ENCODE measurements around the gene ABHD6.
"Not testable (repeated sequence)": the region's sequence is repeated elsewhere in the genome, so short reads cannot be mapped to it uniquely, and the experiment has no call there.

GRCh38 chr3:58290446-58290845 lies 52.9 kb downstream of the ABHD6 start:
- TF ChIP-seq, protein P1, sequence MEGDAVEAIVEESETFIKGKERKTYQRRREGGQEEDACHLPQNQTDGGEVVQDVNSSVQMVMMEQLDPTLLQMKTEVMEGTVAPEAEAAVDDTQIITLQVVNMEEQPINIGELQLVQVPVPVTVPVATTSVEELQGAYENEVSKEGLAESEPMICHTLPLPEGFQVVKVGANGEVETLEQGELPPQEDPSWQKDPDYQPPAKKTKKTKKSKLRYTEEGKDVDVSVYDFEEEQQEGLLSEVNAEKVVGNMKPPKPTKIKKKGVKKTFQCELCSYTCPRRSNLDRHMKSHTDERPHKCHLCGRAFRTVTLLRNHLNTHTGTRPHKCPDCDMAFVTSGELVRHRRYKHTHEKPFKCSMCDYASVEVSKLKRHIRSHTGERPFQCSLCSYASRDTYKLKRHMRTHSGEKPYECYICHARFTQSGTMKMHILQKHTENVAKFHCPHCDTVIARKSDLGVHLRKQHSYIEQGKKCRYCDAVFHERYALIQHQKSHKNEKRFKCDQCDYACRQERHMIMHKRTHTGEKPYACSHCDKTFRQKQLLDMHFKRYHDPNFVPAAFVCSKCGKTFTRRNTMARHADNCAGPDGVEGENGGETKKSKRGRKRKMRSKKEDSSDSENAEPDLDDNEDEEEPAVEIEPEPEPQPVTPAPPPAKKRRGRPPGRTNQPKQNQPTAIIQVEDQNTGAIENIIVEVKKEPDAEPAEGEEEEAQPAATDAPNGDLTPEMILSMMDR (IDR thresholded peaks at IDR 0.05; ENCODE audit: extremely low read depth in 1 of 2, insufficient read depth in 1 of 2, low read depth in 1 of 2, low read length in 2 of 2) = not testable (repeated sequence)
- TF ChIP-seq MAX (IDR thresholded peaks at IDR 0.05; ENCODE audit: insufficient read depth, insufficient read length); POLR2AphosphoS5 (IDR thresholded peaks at IDR 0.05; ENCODE audit: insufficient read depth, low read depth, low read length); EZH2 (IDR thresholded peaks at IDR 0.05; ENCODE audit: borderline replicate concordance, low read depth, low read length, severe bottlenecking); GATA2 (IDR thresholded peaks at IDR 0.05; ENCODE audit: insufficient read depth, insufficient read length, low read depth, low read length); JUN (IDR thresholded peaks at IDR 0.05; ENCODE audit: borderline replicate concordance, insufficient read depth, insufficient read length, low read depth): not testable (repeated sequence)
